NB4 (cell line): Measurements from ENCODE around the gene CHRNA1.

Source experiments
- MYC ChIP-seq: IDR thresholded peaks from 2 replicates; pipeline ENCODE4 v1.6.1; 2011; ENCODE audit warnings: low read depth, low read length
- POLR2A ChIP-seq: IDR thresholded peaks from 2 replicates; pipeline ENCODE4 v1.6.1; 2011; ENCODE audit warnings: mild to moderate bottlenecking; ENCODE audit not compliant: insufficient read length; ENCODE audit errors: extremely low read depth
- TF ChIP-seq, protein P1 (sequence below): IDR thresholded peaks from one replicate; pipeline ENCODE4 v1.5.1; 2012; ENCODE audit warnings: low read depth, low read length

DNA sequence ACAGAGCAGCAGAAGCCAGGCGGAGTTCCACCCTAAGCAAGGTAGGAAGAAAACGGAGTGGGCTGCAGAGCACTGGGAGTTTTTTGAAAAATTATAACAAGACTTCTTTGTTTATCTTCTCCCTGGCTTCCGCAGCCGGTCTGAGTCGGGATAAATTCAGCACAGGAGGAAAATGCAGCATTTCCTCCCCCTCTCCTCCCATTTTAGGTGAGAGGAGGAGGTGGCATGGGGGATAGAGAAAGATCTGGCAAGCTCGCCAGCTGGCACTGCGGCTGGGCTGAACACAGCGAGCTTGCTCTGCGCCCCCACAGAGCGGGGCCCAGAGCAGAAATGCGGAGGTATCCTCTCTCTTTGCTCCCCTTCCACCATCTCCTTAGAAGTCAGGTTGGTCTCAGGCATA is 17.7 kb upstream of the CHRNA1 start:
- TF ChIP-seq, protein P1, sequence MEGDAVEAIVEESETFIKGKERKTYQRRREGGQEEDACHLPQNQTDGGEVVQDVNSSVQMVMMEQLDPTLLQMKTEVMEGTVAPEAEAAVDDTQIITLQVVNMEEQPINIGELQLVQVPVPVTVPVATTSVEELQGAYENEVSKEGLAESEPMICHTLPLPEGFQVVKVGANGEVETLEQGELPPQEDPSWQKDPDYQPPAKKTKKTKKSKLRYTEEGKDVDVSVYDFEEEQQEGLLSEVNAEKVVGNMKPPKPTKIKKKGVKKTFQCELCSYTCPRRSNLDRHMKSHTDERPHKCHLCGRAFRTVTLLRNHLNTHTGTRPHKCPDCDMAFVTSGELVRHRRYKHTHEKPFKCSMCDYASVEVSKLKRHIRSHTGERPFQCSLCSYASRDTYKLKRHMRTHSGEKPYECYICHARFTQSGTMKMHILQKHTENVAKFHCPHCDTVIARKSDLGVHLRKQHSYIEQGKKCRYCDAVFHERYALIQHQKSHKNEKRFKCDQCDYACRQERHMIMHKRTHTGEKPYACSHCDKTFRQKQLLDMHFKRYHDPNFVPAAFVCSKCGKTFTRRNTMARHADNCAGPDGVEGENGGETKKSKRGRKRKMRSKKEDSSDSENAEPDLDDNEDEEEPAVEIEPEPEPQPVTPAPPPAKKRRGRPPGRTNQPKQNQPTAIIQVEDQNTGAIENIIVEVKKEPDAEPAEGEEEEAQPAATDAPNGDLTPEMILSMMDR, result no peak
- TF ChIP-seq POLR2A (no peak), MYC (no peak)
